ENCODE data around the gene LRRC74A.
A peak's percentile ranks its signal among the peaks of the same experiment; 100 is the strongest.

Gene LRRC74A

DNA sequence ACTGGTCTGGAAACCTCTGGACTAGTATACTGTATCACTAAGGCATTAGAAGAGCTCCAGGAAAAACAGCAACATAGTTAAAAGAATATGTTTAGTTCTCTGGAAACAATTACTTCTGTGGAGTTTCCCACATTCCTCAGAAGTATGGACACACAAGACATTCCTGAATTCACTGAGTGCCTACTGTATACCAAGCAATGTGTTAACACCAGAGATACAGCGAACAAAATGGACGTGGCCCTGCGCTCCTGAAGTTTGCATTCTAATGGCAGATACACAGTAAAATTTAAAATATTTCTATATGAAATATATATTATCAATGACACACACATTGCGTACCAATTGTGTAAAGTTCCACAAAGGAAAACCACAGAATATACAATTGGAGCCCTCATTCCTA, 14.6 kb upstream of the LRRC74A start:
- Histone ChIP-seq H3K9ac (ENCODE audit: low read depth, low read length) (peak overlapping the region; percentile 86; the same call in 1 of the 2 replicates), H3K9me3 (ENCODE audit: insufficient read depth, low read depth, low read length) (no peaks in the 10 kb centered on the region), H3K36me3 (ENCODE audit: insufficient read depth, low read depth, low read length) (peaks cover 31% of the 10 kb centered on the region), H3K4me1 (ENCODE audit: insufficient read depth, low read length) (peaks cover 7% of the 10 kb centered on the region; the same call in 1 of the 2 replicates), H3K27ac (ENCODE audit: low read length) (no peak overlapping the region), H3K27me3 (ENCODE audit: insufficient read depth, low read length) (no peaks in the 10 kb centered on the region), H3K4me3 (ENCODE audit: low read length) (peak overlapping the region; percentile 95)

DNA sequence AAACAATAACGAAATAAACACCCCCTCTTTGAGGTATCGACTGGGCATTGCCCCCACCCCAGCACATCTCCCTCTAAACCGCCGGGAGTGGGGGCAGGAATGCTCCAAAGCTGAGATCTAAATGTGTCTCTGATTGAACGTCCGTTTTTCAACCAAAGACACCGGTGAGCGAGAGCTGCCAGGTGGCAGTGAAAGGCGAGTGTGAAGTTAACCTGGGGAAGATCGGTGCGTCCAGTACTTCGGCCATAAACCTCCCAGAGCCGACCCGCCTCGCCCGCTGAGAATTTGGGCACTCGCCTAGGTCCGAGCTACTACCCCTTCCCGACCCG, 14.2 kb upstream of the LRRC74A start:
- peaks cover 7% of the 10 kb centered on the region; the same call in 1 of the 2 replicates for H3K4me1 ChIP-seq (ENCODE audit: insufficient read depth, low read length)
- H3K36me3 ChIP-seq (ENCODE audit: insufficient read depth, low read depth, low read length): peaks cover 26% of the 10 kb centered on the region
- H3K9ac ChIP-seq (ENCODE audit: low read depth, low read length): peak overlapping the region; percentile 86
- H3K4me3 ChIP-seq (ENCODE audit: low read length): peak overlapping the region; percentile 95
- no peaks in the 10 kb centered on the region for H3K9me3 ChIP-seq (ENCODE audit: insufficient read depth, low read depth, low read length)
- H3K27ac ChIP-seq (ENCODE audit: low read length): peak overlapping the region; percentile 59
- H3K27me3 ChIP-seq (ENCODE audit: insufficient read depth, low read length): peaks cover under 1% of the 10 kb centered on the region; the same call in 1 of the 2 replicates

DNA sequence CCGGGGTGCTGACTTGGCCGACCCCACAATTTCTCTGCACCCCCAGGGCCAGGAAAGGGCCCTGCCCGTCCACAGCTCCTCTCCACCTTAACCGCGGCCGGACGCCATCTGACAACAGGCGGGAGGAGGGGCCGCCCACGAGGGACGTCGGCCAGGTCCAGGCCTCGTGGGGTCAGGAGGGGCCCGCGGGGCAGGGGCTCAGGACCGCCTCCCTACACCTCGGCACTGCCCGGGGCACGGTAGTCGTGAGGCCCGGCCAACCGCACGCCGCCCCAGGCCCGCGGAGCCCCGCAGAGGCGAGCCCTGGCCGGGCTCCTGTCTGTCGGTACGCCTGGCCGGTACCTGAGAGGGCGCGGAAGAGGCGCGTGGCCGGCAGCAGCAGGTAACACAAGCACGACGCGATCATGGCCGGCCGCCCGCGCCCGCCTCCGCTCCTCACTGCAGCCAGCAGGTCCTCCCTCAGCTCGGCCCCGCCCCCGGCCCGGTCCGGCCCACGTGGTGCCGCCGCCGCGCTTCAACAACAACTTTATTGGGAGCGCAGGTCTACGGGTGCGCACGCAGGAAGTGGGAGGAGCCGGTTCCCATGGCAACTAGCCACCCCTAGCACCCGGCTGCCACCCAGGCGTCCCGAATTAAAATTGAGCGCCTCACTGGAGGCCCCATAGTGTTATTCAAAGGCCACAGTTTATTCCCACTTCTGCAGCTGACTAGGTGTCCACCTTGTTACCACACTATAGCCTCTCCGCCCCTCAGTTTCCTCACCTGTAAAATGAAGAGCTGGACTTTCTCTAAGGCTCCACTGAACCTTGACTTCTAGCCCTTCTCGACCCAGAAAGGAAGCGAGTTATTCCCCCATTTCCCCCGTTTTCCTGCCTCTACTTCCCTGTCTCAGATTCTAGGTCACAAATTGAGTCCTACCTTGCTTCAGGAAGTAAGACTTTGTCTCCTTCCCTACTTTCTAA, 13.5 kb upstream of the LRRC74A start, which contains the start of gene ANGEL1:
TSS of gene ANGEL1 (minus strand) at position 461 of the 962 bp plus-strand sequence. CDS start at position 406, 55 bp downstream.
- H3K4me1 ChIP-seq (ENCODE audit: insufficient read depth, low read length): peaks cover 7% of the 10 kb centered on the region; the same call in 1 of the 2 replicates
- H3K9ac ChIP-seq (ENCODE audit: low read depth, low read length): peak within 1 kb of the TSS; percentile 86
- no peaks in the 10 kb centered on the region for H3K9me3 ChIP-seq (ENCODE audit: insufficient read depth, low read depth, low read length)
- H3K4me3 ChIP-seq (ENCODE audit: low read length): peak within 1 kb of the TSS; percentile 95
- H3K36me3 ChIP-seq (ENCODE audit: insufficient read depth, low read depth, low read length): peaks cover 20% of the 10 kb centered on the region
- peaks cover 7% of the 10 kb centered on the region for H3K27me3 ChIP-seq (ENCODE audit: insufficient read depth, low read length)
- H3K27ac ChIP-seq (ENCODE audit: low read length): peak within 1 kb of the TSS; percentile 59

DNA sequence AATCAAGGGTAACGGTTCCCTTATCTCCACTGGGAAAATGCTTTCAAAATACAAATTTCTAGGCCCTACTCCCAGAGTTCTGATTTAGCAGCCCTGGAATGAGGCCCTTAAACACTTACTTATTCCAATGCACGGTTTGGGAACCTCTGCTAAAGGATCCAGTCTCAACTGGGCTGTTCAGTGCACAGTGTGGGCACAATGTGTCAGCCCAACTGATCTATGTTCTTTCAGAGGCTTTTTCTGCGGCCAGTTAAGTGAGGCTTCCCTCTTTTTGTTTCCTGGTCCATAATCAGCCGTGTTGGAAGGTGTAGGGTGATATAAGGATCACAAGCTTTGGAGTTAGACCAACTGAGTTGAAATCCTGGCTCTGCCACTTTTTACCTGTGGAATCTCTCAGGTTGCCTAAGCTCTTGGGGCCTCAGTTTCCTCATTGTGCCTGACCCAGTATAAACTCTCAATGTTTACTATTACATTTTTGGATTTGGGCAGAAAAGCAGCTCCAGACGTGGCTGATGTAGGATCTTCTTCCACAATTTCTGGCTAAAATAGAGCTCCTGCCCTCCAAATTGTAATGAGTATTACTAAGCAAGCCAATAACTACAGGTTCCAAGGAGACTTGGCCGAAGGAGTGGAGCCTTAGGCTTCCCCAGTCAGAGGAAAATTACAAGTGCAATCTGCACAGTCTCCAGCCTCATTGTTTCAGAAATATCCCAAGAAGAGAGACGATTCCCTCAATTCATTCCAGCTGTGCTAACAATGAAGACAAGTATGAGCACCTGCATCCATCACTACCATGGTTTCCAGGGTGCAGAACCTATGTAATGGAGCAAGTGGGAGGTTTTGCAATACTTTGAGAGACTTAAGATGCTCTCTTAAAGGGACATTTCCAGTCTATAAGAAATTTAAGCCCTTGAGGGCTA, 11.2 kb upstream of the LRRC74A start:
- Histone ChIP-seq H3K4me1 (ENCODE audit: insufficient read depth, low read length) (peaks cover 7% of the 10 kb centered on the region; the same call in 1 of the 2 replicates), H3K4me3 (ENCODE audit: low read length) (no peak overlapping the region), H3K9me3 (ENCODE audit: insufficient read depth, low read depth, low read length) (no peaks in the 10 kb centered on the region), H3K27ac (ENCODE audit: low read length) (no peak overlapping the region), H3K9ac (ENCODE audit: low read depth, low read length) (no peak overlapping the region), H3K36me3 (ENCODE audit: insufficient read depth, low read depth, low read length) (no peaks in the 10 kb centered on the region), H3K27me3 (ENCODE audit: insufficient read depth, low read length) (peaks cover 11% of the 10 kb centered on the region)

DNA sequence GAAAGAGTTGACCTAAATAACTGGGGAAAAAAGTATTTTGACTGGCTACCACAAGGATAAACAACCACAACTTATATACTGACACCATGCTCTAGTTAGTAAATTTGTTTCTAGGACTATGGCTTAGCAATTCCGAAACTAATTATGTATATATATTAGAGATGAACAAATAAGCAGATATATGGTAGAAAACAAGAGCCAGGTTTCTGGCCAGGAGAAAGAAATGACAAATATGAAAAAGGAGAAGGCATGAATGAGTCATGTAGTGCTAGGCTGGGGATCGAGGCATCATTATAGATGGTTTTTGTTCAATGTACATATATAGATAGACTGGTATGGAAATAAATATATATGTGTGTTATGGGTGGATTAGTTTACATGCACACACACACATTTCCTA, 5.5 kb upstream of the LRRC74A start:
- peaks cover 11% of the 10 kb centered on the region for H3K27me3 ChIP-seq (ENCODE audit: insufficient read depth, low read length)
- no peaks in the 10 kb centered on the region for H3K4me1 ChIP-seq (ENCODE audit: insufficient read depth, low read length)
- no peak overlapping the region for H3K4me3 ChIP-seq (ENCODE audit: low read length)
- H3K36me3 ChIP-seq (ENCODE audit: insufficient read depth, low read depth, low read length): no peaks in the 10 kb centered on the region
- H3K9ac ChIP-seq (ENCODE audit: low read depth, low read length): no peak overlapping the region
- no peaks in the 10 kb centered on the region for H3K9me3 ChIP-seq (ENCODE audit: insufficient read depth, low read depth, low read length)
- no peak overlapping the region for H3K27ac ChIP-seq (ENCODE audit: low read length)

GRCh38 chr14:76827696-76828296, 1.6 kb downstream of the LRRC74A start:
- Histone ChIP-seq H3K27me3 (ENCODE audit: insufficient read depth, low read length) (peaks cover 12% of the 10 kb centered on the region; the same call in 1 of the 2 replicates), H3K9ac (ENCODE audit: low read depth, low read length) (no peak overlapping the region), H3K9me3 (ENCODE audit: insufficient read depth, low read depth, low read length) (no peaks in the 10 kb centered on the region), H3K4me1 (ENCODE audit: insufficient read depth, low read length) (peaks cover 3% of the 10 kb centered on the region; the same call in 1 of the 2 replicates), H3K4me3 (ENCODE audit: low read length) (no peak overlapping the region), H3K27ac (ENCODE audit: low read length) (no peak overlapping the region), H3K36me3 (ENCODE audit: insufficient read depth, low read depth, low read length) (no peaks in the 10 kb centered on the region)

DNA sequence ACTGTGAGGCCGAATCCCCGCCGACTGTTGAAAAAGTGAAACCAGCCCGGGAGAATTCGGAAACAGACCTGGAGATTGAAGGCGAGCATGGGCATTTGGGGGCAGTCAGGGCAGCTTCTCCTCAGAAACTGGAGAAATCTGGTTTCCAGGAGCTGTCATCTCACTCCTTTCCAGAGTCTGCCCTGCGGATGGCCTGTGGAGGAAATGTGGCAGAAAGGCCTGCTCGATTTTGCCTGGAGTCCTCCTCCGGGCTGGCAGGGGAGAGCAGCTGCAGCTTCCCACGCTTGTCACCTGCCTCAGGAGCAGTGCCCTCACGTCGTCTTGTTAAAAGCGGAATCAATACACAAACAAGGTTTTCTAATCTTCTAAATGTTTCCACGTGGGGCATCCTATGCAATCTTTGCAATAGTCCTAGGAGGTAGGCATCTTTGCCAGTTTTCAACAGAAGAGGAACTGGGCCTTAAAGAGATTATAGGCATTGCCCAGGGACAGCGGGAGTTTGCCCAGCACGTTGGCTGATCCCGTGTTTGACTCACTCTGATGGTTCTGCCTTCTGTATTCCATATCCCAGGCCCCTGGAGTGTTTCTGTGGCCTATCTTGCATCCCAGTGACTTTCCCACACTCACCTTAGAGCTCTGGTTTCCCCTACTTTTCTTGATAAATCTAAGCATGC, 2.3 kb downstream of the LRRC74A start:
- no peak overlapping the region for H3K27ac ChIP-seq (ENCODE audit: low read length)
- H3K9me3 ChIP-seq (ENCODE audit: insufficient read depth, low read depth, low read length): no peaks in the 10 kb centered on the region
- no peak overlapping the region for H3K9ac ChIP-seq (ENCODE audit: low read depth, low read length)
- H3K36me3 ChIP-seq (ENCODE audit: insufficient read depth, low read depth, low read length): no peaks in the 10 kb centered on the region
- H3K4me1 ChIP-seq (ENCODE audit: insufficient read depth, low read length): peaks cover 3% of the 10 kb centered on the region; the same call in 1 of the 2 replicates
- H3K4me3 ChIP-seq (ENCODE audit: low read length): no peak overlapping the region
- H3K27me3 ChIP-seq (ENCODE audit: insufficient read depth, low read length): peaks cover 12% of the 10 kb centered on the region; the same call in 1 of the 2 replicates

- no peak overlapping the region for H3K27ac ChIP-seq (ENCODE audit: low read length)
- no peak overlapping the region for H3K4me3 ChIP-seq (ENCODE audit: low read length)
- no peaks in the 10 kb centered on the region for H3K9me3 ChIP-seq (ENCODE audit: insufficient read depth, low read depth, low read length)
- H3K36me3 ChIP-seq (ENCODE audit: insufficient read depth, low read depth, low read length): no peaks in the 10 kb centered on the region
- peaks cover 3% of the 10 kb centered on the region; the same call in 1 of the 2 replicates for H3K4me1 ChIP-seq (ENCODE audit: insufficient read depth, low read length)
- peaks cover 12% of the 10 kb centered on the region; the same call in 1 of the 2 replicates for H3K27me3 ChIP-seq (ENCODE audit: insufficient read depth, low read length)
- no peak overlapping the region for H3K9ac ChIP-seq (ENCODE audit: low read depth, low read length)
These were observed 2.8 kb downstream of the LRRC74A start for GRCh38 chr14:76829013-76829365.

DNA sequence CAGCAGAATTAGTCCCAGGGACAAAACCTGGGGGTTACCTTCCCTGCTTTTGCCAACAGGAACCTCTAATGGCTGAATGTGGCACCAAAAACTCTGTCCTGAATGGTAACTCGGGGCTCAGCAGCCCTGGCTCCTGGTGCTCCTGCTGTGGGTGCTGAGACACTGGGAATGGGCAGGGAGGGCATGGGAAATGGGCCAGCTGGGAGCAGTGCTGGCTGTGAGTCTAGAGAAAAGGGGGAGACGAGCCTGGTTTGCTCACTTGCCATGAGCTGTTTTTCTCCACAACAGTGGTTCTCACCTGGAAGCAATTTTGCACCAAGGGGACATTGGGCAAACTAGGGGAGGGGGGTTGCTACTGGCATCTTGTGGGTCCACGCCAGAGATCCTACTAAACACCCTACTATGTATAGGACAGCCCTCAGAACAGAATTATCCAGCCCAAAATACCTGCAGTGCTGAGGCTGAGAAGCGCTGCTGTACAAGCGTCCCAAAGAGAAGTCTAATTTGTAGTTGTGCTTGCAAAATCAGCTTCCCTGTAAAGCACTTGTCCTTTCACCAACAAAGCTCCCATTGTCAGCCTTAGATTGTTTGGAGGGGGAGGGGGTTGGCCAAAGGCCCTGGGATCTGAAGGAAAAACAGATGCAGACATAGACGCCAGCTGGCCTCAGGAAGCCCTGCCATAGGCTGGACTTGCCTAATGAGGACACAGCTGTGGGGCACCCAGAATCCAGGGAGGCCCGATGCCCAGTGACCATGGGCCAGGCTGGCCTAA, 3.6 kb downstream of the LRRC74A start:
- H3K4me1 ChIP-seq (ENCODE audit: insufficient read depth, low read length): peaks cover 3% of the 10 kb centered on the region; the same call in 1 of the 2 replicates
- H3K27me3 ChIP-seq (ENCODE audit: insufficient read depth, low read length): peaks cover 12% of the 10 kb centered on the region; the same call in 1 of the 2 replicates
- no peak overlapping the region for H3K4me3 ChIP-seq (ENCODE audit: low read length)
- H3K27ac ChIP-seq (ENCODE audit: low read length): no peak overlapping the region
- no peak overlapping the region for H3K9ac ChIP-seq (ENCODE audit: low read depth, low read length)
- H3K36me3 ChIP-seq (ENCODE audit: insufficient read depth, low read depth, low read length): no peaks in the 10 kb centered on the region
- no peaks in the 10 kb centered on the region for H3K9me3 ChIP-seq (ENCODE audit: insufficient read depth, low read depth, low read length)

DNA sequence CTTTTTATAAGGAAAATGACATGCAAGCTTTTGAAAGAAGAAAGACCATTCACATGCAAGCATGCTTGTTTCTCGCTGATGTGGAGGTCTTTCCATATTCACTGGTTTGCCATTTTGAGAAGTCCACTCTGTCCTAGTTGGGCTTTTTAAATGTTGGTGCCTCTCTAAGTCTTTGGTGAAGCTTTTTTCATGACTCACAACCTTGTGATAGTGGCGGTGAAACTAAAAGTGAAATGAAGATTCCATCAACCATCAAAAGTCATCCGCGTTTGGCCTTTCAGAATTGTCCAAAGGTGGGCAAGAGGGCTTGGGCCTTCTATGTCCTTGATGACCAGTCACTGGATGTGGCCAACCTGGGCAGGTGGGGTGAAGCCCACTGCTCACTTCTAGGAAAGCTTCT, 4.3 kb downstream of the LRRC74A start:
- Histone ChIP-seq H3K4me3 (ENCODE audit: low read length) (no peak overlapping the region), H3K36me3 (ENCODE audit: insufficient read depth, low read depth, low read length) (no peaks in the 10 kb centered on the region), H3K4me1 (ENCODE audit: insufficient read depth, low read length) (peaks cover 3% of the 10 kb centered on the region; the same call in 1 of the 2 replicates), H3K9ac (ENCODE audit: low read depth, low read length) (no peak overlapping the region), H3K27me3 (ENCODE audit: insufficient read depth, low read length) (peaks cover 12% of the 10 kb centered on the region; the same call in 1 of the 2 replicates), H3K9me3 (ENCODE audit: insufficient read depth, low read depth, low read length) (no peaks in the 10 kb centered on the region), H3K27ac (ENCODE audit: low read length) (no peak overlapping the region)

Data from iPS-20b (cell line).